Brain microvascular endothelial cell (primary cell): Measurements from ENCODE around the gene AUTS2.

Source experiments
- DNase-seq: peaks from one replicate; pipeline ENCODE4 v3.0.0-alpha.2; 2020
- H3K27ac ChIP-seq: fragments of 250-450 bp; sonication (Bioruptor Pico); 2 replicates; pipeline ENCODE4 v1.5.1; 2020; ENCODE audit warnings: mild to moderate bottlenecking, moderate library complexity
- H3K27me3 ChIP-seq: fragments of 250-450 bp; sonication (Bioruptor Pico); replicated peaks from 2 replicates; pipeline ENCODE4 v1.5.1; 2020; ENCODE audit warnings: mild to moderate bottlenecking
- H3K36me3 ChIP-seq: fragments of 250-450 bp; sonication (Bioruptor Pico); replicated peaks from 2 replicates; pipeline ENCODE4 v1.5.1; 2020; ENCODE audit warnings: mild to moderate bottlenecking
- H3K4me3 ChIP-seq: 2 replicates; pipeline ENCODE4 v1.5.1; 2011; ENCODE audit warnings: low read depth, mild to moderate bottlenecking, control low read depth, low read length, moderate library complexity
- CTCF ChIP-seq: IDR thresholded peaks from 2 replicates; pipeline ENCODE4 v1.5.1; 2011; ENCODE audit warnings: low read depth, mild to moderate bottlenecking, moderate library complexity, low read length, control low read depth, inconsistent platforms; ENCODE audit errors: missing control alignments
- in situ Hi-C: cut with HindIII; loops from 2 replicates; pipeline ENCODE4 v1.10.0; 2017; ENCODE audit warnings: low sequenced_read_pairs, low pct_ligation_motif_present

Gene AUTS2

GRCh38 chr7:69801729-69802682, 203.7 kb downstream of the AUTS2 start:
- H3K36me3 ChIP-seq: no peaks in the 10 kb centered on the region
- no peaks in the 10 kb centered on the region for H3K27me3 ChIP-seq
- no peak overlapping the region for H3K4me3 ChIP-seq
- no peak for DNase-seq
- no peak for TF ChIP-seq CTCF
- H3K27ac ChIP-seq: no peak overlapping the region
- in situ Hi-C loops: no loop called here

- Histone ChIP-seq H3K4me3 (no peak overlapping the region), H3K36me3 (no peaks in the 10 kb centered on the region), H3K27ac (no peak overlapping the region), H3K27me3 (no peaks in the 10 kb centered on the region)
- no peak for DNase-seq
- TF ChIP-seq CTCF: no peak
- in situ Hi-C loops: no loop called here
Observed at GRCh38 chr7:69803699-69804516, 205.6 kb downstream of the AUTS2 start.

GRCh38 chr7:69804962-69805361, 206.7 kb downstream of the AUTS2 start:
- H3K4me3 ChIP-seq: no peak overlapping the region
- no peak for DNase-seq
- H3K27me3 ChIP-seq: no peaks in the 10 kb centered on the region
- in situ Hi-C loops: no loop called here
- no peaks in the 10 kb centered on the region for H3K36me3 ChIP-seq
- H3K27ac ChIP-seq: no peak overlapping the region
- no peak for TF ChIP-seq CTCF

- Histone ChIP-seq H3K4me3 (no peak overlapping the region), H3K27me3 (no peaks in the 10 kb centered on the region), H3K27ac (no peak overlapping the region), H3K36me3 (no peaks in the 10 kb centered on the region)
- TF ChIP-seq CTCF: no peak
- in situ Hi-C loops: no loop called here
- no peak for DNase-seq
Observed at GRCh38 chr7:69808391-69808790, 210.1 kb downstream of the AUTS2 start.

GRCh38 chr7:69811476-69812308, 213.4 kb downstream of the AUTS2 start:
- no peaks in the 10 kb centered on the region for H3K27me3 ChIP-seq
- no peak overlapping the region for H3K4me3 ChIP-seq
- in situ Hi-C loops: no loop called here
- no peak for TF ChIP-seq CTCF
- no peaks in the 10 kb centered on the region for H3K36me3 ChIP-seq
- H3K27ac ChIP-seq: no peak overlapping the region
- DNase-seq: no peak
